ENCODE measurements around the gene KCNF1. TPM values are rescaled to one million over a fixed set of nuclear protein-coding genes. Genes with fewer than 3 reads are reported as not detected.

The KCNF1 gene
- total RNA-seq, 4 donors from 2014 or later: 0.22 to 0.42 TPM; not detected in 2

DNA sequence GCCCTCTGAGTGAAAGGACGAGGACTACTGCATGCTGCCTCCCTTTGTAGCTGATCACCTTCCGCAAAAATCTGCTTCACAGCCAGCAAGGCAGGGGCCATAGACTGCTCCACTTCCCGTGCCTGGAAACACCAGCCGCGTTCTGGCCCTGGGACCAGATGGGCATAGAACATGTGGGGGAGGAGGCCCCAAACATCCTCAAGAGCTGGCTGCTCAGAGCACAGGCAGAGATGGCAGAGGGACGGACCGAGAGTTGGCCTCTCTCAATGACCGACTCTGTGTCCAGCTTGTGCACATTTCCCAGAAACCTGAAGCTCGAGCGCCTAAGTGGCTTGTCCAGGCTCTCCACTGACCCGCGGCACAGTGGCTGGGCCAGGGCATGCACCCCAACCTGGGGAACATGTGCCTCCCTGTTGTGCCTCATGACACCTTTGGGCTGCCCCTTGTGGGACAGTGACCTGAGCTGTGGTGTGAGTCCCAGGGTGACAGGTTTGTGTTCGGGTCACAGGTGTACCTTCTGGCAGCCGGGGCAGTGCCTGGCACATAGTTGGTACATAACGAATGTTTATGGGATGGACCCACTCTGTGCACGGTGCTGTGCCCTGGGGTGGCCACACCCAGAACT is 9.1 kb downstream of the KCNF1 start:
- 76 to 80% methylated on average over 9 to 14 of the region's 16 CpGs for WGBS, 2 donors
- H3K9me3 ChIP-seq: no peaks in the 10 kb centered on the region
- TF ChIP-seq EP300 (IDR thresholded peaks at IDR 0.05) (no peak), POLR2A (IDR thresholded peaks at IDR 0.05) (no peak)
- TF ChIP-seq, protein P1, sequence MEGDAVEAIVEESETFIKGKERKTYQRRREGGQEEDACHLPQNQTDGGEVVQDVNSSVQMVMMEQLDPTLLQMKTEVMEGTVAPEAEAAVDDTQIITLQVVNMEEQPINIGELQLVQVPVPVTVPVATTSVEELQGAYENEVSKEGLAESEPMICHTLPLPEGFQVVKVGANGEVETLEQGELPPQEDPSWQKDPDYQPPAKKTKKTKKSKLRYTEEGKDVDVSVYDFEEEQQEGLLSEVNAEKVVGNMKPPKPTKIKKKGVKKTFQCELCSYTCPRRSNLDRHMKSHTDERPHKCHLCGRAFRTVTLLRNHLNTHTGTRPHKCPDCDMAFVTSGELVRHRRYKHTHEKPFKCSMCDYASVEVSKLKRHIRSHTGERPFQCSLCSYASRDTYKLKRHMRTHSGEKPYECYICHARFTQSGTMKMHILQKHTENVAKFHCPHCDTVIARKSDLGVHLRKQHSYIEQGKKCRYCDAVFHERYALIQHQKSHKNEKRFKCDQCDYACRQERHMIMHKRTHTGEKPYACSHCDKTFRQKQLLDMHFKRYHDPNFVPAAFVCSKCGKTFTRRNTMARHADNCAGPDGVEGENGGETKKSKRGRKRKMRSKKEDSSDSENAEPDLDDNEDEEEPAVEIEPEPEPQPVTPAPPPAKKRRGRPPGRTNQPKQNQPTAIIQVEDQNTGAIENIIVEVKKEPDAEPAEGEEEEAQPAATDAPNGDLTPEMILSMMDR (IDR thresholded peaks at IDR 0.05): no peak
- H3K27ac ChIP-seq: no peak overlapping the region
- H3K4me1 ChIP-seq: no peaks in the 10 kb centered on the region
- no peak overlapping the region for H3K4me3 ChIP-seq
- peaks cover 0 to 4% of the 10 kb centered on the region in 2 donors for H3K27me3 ChIP-seq
- H3K36me3 ChIP-seq: no peaks in the 10 kb centered on the region
- no peak for DNase-seq (ENCODE audit: low spot score in 2 of 2)

DNA sequence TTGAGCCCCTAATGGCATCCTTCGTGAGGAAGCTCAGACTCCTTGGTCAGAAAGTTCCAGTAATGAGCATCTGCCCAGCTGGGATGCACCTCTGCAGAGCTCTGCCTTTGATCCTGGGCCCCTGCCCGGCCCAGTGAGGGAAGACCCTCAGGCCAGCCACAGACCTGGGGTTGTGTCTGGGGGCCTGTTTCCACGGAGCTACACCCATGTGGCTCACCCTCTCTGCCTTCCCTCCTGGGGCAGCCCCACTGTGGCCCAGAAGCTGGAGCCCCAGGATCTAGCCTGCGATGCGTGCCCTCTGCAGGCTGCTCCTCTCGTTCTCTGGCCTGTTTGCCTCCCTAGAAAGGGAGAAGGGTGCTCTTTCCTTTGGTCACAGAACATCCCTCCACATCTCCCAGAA is 9.8 kb downstream of the KCNF1 start:
- Histone ChIP-seq H3K4me1 (no peaks in the 10 kb centered on the region), H3K9me3 (no peaks in the 10 kb centered on the region), H3K36me3 (no peaks in the 10 kb centered on the region), H3K27ac (no peak overlapping the region), H3K4me3 (no peak overlapping the region), H3K27me3 (peaks cover 0 to 7% of the 10 kb centered on the region in 2 donors)
- DNase-seq (ENCODE audit: low spot score in 2 of 2): no peak
- 73% methylated on average over 5 to 6 of the region's 6 CpGs for WGBS, 2 donors
- TF ChIP-seq EP300 (IDR thresholded peaks at IDR 0.05) (no peak), POLR2A (IDR thresholded peaks at IDR 0.05) (no peak)
- TF ChIP-seq, protein P1 (IDR thresholded peaks at IDR 0.05): no peak

DNA sequence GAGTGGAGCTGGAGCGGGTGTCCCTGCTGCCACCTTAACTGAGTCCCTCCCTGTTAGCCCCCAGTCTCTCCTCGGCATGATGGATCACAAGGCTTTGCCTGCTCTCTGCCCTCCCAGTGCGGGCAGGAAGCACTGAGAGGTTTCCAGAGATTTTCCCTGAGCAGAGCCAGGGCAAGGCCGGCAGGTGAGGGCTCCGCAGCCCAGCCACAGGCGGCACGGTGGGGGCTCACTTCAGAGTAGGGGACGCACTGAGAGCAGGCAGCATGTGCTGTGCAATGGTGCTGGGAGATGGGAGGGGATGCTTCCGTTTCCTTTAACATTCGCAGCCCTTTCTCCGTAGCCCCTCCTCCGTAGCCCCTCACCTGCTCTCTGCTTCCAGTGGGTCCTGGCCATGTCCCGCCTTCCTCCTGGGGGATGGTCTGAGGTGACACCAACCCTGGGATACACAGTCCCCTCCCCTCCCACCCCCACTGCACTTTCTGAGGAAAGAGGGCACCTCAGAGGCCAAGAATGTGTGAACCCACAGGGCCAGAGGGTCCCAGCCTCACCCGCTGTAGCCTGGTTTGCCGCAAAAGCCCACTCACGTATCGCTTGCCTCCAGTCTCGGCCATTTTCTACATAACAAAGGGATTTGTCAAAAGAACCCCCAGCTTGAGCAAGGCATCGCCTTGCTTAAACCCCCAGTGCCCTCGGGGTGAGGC is 10.7 kb downstream of the KCNF1 start:
- Histone ChIP-seq H3K4me3 (no peak overlapping the region), H3K4me1 (no peaks in the 10 kb centered on the region), H3K27ac (no peak overlapping the region), H3K27me3 (peaks cover 0 to 7% of the 10 kb centered on the region in 2 donors), H3K36me3 (no peaks in the 10 kb centered on the region), H3K9me3 (no peaks in the 10 kb centered on the region)
- DNase-seq (ENCODE audit: low spot score in 2 of 2): no peak
- TF ChIP-seq EP300 (IDR thresholded peaks at IDR 0.05) (no peak), POLR2A (IDR thresholded peaks at IDR 0.05) (no peak)
- TF ChIP-seq, protein P1 (IDR thresholded peaks at IDR 0.05): no peak
- WGBS, 2 donors: 60 to 66% methylated on average over 18 to 19 of the region's 20 CpGs

DNA sequence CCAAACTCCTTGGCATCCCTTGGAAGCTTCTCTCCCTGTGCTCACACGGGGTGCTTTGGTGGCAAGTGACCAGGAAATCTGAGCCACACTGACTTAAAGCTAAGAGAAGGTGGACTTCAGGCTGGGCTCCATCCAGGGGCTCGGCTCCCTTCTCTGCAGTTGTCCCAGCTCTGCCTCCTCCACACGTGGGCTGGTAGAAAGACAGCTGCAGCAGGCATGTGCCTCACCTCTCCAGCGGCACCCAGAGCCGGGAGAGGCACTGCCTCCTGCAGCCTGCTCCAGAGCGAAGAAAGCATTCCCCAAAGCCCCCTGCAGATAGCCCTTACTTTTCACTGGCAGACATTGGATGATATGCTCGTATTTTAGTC is 11.3 kb downstream of the KCNF1 start:
- H3K4me1 ChIP-seq: no peaks in the 10 kb centered on the region
- H3K36me3 ChIP-seq: no peaks in the 10 kb centered on the region
- 80 to 81% methylated on average over 5 to 7 of the region's 7 CpGs for WGBS, 2 donors
- H3K27me3 ChIP-seq: peaks cover 0 to 7% of the 10 kb centered on the region in 2 donors
- H3K9me3 ChIP-seq: no peaks in the 10 kb centered on the region
- TF ChIP-seq, protein P1 (IDR thresholded peaks at IDR 0.05): no peak
- no peak for TF ChIP-seq EP300 (IDR thresholded peaks at IDR 0.05)
- TF ChIP-seq POLR2A (IDR thresholded peaks at IDR 0.05): no peak
- no peak for DNase-seq (ENCODE audit: low spot score in 2 of 2)
- H3K4me3 ChIP-seq: no peak overlapping the region
- no peak overlapping the region for H3K27ac ChIP-seq

DNA sequence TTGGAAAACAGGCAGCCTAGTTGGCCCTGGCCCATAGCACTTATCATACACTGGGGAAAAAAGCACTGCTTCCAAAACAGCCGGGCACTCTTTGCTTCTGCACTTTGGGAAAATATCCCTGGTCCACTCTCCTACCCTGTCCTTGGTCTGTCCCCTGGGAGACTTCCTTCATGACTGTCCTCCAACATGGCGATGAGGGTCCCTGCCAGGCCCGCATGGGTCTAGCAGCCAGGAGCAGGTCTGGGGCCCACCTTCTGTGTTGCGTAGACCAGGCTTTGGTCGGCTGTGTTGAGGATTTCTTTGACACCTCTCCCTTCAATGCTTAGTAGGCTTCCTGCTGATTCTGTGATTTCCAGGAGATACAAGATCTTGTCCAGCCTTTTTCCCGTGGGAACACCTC is 12.2 kb downstream of the KCNF1 start:
- Histone ChIP-seq H3K27ac (no peak overlapping the region), H3K9me3 (no peaks in the 10 kb centered on the region), H3K4me1 (no peaks in the 10 kb centered on the region), H3K4me3 (no peak overlapping the region), H3K27me3 (peaks cover 0 to 7% of the 10 kb centered on the region in 2 donors), H3K36me3 (no peaks in the 10 kb centered on the region)
- 88 to 92% methylated on average over 6 of the region's 6 CpGs for WGBS, 2 donors
- no peak for TF ChIP-seq EP300 (IDR thresholded peaks at IDR 0.05)
- TF ChIP-seq, protein P1 (IDR thresholded peaks at IDR 0.05): no peak
- no peak for TF ChIP-seq POLR2A (IDR thresholded peaks at IDR 0.05)
- DNase-seq (ENCODE audit: low spot score in 2 of 2): no peak

Measured in tibial nerve (tissue), 4 donors.